Measurements from ENCODE around the gene DSE. TPM values are rescaled to one million over a fixed set of nuclear protein-coding genes. Genes with fewer than 3 reads are reported as not detected.

The DSE gene
- polyA plus RNA-seq, 3 donors, result 14.6 to 36.5 (median 28.4) TPM

GRCh38 chr6:116444092-116444491 is 73.3 kb downstream of the DSE start:
- Histone ChIP-seq H3K27ac (ENCODE audit: low read depth in 1 of 2, low read length in 2 of 2) (no peak overlapping the region), H4K20me1 (ENCODE audit: insufficient read depth, low read length) (no peaks in the 10 kb centered on the region), H3K4me3 (replicated peaks in 1 of 3; ENCODE audit: low read depth in 2 of 3, low read length in 3 of 3) (no peak overlapping the region), H3K4me1 (ENCODE audit: control insufficient read depth in 1 of 2, insufficient read depth in 2 of 2, low read length in 2 of 2) (peaks cover 38 to 51% of the 10 kb centered on the region in 2 donors), H2AFZ (ENCODE audit: insufficient read depth, low read depth, low read length, poor library complexity, severe bottlenecking) (no peak overlapping the region), H3K9ac (ENCODE audit: insufficient read depth, low read length, poor library complexity, severe bottlenecking) (no peak overlapping the region), H3K79me2 (ENCODE audit: insufficient read depth, low read length) (no peaks in the 10 kb centered on the region), H3K27me3 (ENCODE audit: control insufficient read depth in 2 of 2, insufficient read depth in 2 of 2, low read length in 2 of 2) (no peaks in the 10 kb centered on the region), H3K9me3 (replicated peaks in 1 of 2; ENCODE audit: control insufficient read depth in 1 of 2, insufficient read depth in 1 of 2, low read length in 2 of 2) (no peaks in the 10 kb centered on the region), H3K4me2 (replicated peaks; ENCODE audit: extremely low read depth, low read length, poor library complexity, severe bottlenecking) (no peak overlapping the region), H3K36me3 (replicated peaks in 1 of 2; ENCODE audit: control insufficient read depth in 1 of 2, insufficient read depth in 2 of 2, low read length in 2 of 2) (no peaks in the 10 kb centered on the region)
- Mint-ChIP-seq H3K27ac (peak overlapping the region in 2 of 7 donors; percentile 18 to 47), H3K4me3 (no peak overlapping the region), H3K9me3 (peaks cover 0 to 2% (median 0%) of the 10 kb centered on the region in 7 donors), H3K36me3 (no peaks in the 10 kb centered on the region), H3K27me3 (ENCODE audit: low read depth in 3 of 3) (peaks cover 0 to 2% (median 0%) of the 10 kb centered on the region in 3 donors), H3K4me1 (peaks cover 43% of the 10 kb centered on the region)
- WGBS (ENCODE audit: insufficient coverage), result no CpG with 5 or more reads among the region's 3 CpGs
- DNase-seq, result peak; percentile 20 to 54 (median 47)
- intact Hi-C loops (cut with micrococcal nuclease), result loop anchor here in 1 of 2 donors (10.0 kb wide), 2 partner anchors 91 to 149 kb away; no protein-coding TSS in a partner anchor
- peak; percentile 66 for TF ChIP-seq CTCF (IDR thresholded peaks at IDR 0.05)

GRCh38 chr6:116444575-116444974 is 73.8 kb downstream of the DSE start:
- Histone ChIP-seq H2AFZ (ENCODE audit: insufficient read depth, low read depth, low read length, poor library complexity, severe bottlenecking) (no peak overlapping the region), H3K79me2 (ENCODE audit: insufficient read depth, low read length) (no peaks in the 10 kb centered on the region)
- WGBS (ENCODE audit: insufficient coverage), result no CpG with 5 or more reads among the region's 1 CpG

More at GRCh38 chr6:116444575-116444974, 73.8 kb downstream of the DSE start:
- peaks cover 48% of the 10 kb centered on the region for H3K4me1 Mint-ChIP-seq
- peaks cover 39 to 56% of the 10 kb centered on the region in 2 donors for H3K4me1 ChIP-seq (ENCODE audit: control insufficient read depth in 1 of 2, insufficient read depth in 2 of 2, low read length in 2 of 2)
- intact Hi-C loops (cut with micrococcal nuclease), result loop anchor here in 1 of 2 donors (10.0 kb wide), 2 partner anchors 90 to 150 kb away; no protein-coding TSS in a partner anchor
- no peak overlapping the region for H3K9ac ChIP-seq (ENCODE audit: insufficient read depth, low read length, poor library complexity, severe bottlenecking)
- H3K4me3 Mint-ChIP-seq, result no peak overlapping the region
- H3K36me3 Mint-ChIP-seq, result no peaks in the 10 kb centered on the region
- H3K4me2 ChIP-seq (replicated peaks; ENCODE audit: extremely low read depth, low read length, poor library complexity, severe bottlenecking), result no peak overlapping the region
- DNase-seq, result no peak
- no peaks in the 10 kb centered on the region for H3K27me3 ChIP-seq (ENCODE audit: control insufficient read depth in 2 of 2, insufficient read depth in 2 of 2, low read length in 2 of 2)
- H3K9me3 ChIP-seq (replicated peaks in 1 of 2; ENCODE audit: control insufficient read depth in 1 of 2, insufficient read depth in 1 of 2, low read length in 2 of 2), result no peaks in the 10 kb centered on the region
- TF ChIP-seq CTCF (IDR thresholded peaks at IDR 0.05), result no peak
- no peaks in the 10 kb centered on the region for H4K20me1 ChIP-seq (ENCODE audit: insufficient read depth, low read length)
- no peaks in the 10 kb centered on the region for H3K36me3 ChIP-seq (replicated peaks in 1 of 2; ENCODE audit: control insufficient read depth in 1 of 2, insufficient read depth in 2 of 2, low read length in 2 of 2)
- no peak overlapping the region for H3K27ac ChIP-seq (ENCODE audit: low read depth in 1 of 2, low read length in 2 of 2)
- no peak overlapping the region for H3K4me3 ChIP-seq (replicated peaks in 1 of 3; ENCODE audit: low read depth in 2 of 3, low read length in 3 of 3)
- peaks cover 0 to 2% (median 0%) of the 10 kb centered on the region in 3 donors for H3K27me3 Mint-ChIP-seq (ENCODE audit: low read depth in 3 of 3)
- H3K27ac Mint-ChIP-seq, result peak overlapping the region in 4 of 7 donors; percentile 16 to 47 (median 28)
- peaks cover 0 to 2% (median 0%) of the 10 kb centered on the region in 7 donors for H3K9me3 Mint-ChIP-seq
